DOHH2 (cell line): ENCODE results near the gene ZNF544.

ENCODE experiments used
- H3F3A ChIP-seq: fragments of 200-600 bp; sonication (generic), shearing (Covaris generic); 2 replicates; pipeline ENCODE4 v1.6.0; 2016; ENCODE audit warnings: antibody characterized with exemption, mild to moderate bottlenecking; ENCODE audit not compliant: control insufficient read depth, insufficient read depth
- H3K27ac ChIP-seq: fragments of 200-600 bp; sonication (generic); 2 replicates; pipeline ENCODE4 v1.5.1; 2014; ENCODE audit warnings: low read depth, mild to moderate bottlenecking, low read length, moderate library complexity
- H3K27me3 ChIP-seq: fragments of 200-600 bp; sonication (generic); 2 replicates; pipeline ENCODE4 v1.6.1; 2014; ENCODE audit warnings: mild to moderate bottlenecking, low read length, mixed read lengths; ENCODE audit not compliant: control insufficient read depth
- H3K36me3 ChIP-seq: fragments of 200-600 bp; sonication (generic); 2 replicates; pipeline ENCODE4 v1.6.1; 2014; ENCODE audit warnings: mild to moderate bottlenecking, low read length, moderate library complexity, mixed read lengths; ENCODE audit not compliant: control insufficient read depth
- H3K4me1 ChIP-seq: fragments of 200-600 bp; sonication (generic); 2 replicates; pipeline ENCODE4 v1.6.1; 2014; ENCODE audit warnings: mild to moderate bottlenecking, low read length, mixed read lengths; ENCODE audit not compliant: control insufficient read depth
- H3K4me2 ChIP-seq: fragments of 200-600 bp; sonication (generic); 2 replicates; pipeline ENCODE4 v1.6.0; 2014; ENCODE audit warnings: mild to moderate bottlenecking, low read length, moderate library complexity
- H3K4me3 ChIP-seq: fragments of 200-600 bp; sonication (generic); 2 replicates; pipeline ENCODE4 v1.5.1; 2014; ENCODE audit warnings: mild to moderate bottlenecking, low read length, mixed read lengths
- H3K79me2 ChIP-seq: fragments of 200-600 bp; sonication (generic); 2 replicates; pipeline ENCODE4 v1.6.1; 2014; ENCODE audit warnings: mild to moderate bottlenecking, low read length, mixed read lengths; ENCODE audit not compliant: control insufficient read depth
- H3K9me2 ChIP-seq: fragments of 200-600 bp; sonication (generic); replicated peaks from 2 replicates; pipeline ENCODE4 v1.6.1; 2014; ENCODE audit warnings: mild to moderate bottlenecking, low read length, mixed read lengths; ENCODE audit not compliant: control insufficient read depth
- H3K9me3 ChIP-seq: fragments of 200-600 bp; sonication (generic); 2 replicates; pipeline ENCODE4 v1.6.1; 2014; ENCODE audit warnings: antibody characterized with exemption, low read length, mixed read lengths; ENCODE audit not compliant: control insufficient read depth, insufficient read depth
- H4K20me1 ChIP-seq: fragments of 200-600 bp; sonication (generic); 2 replicates; pipeline ENCODE4 v1.6.0; 2014; ENCODE audit warnings: low read depth, mild to moderate bottlenecking, antibody characterized with exemption, low read length, moderate library complexity; ENCODE audit not compliant: control insufficient read depth, insufficient read depth
- CTCF ChIP-seq: fragments of 200-600 bp; sonication (generic); IDR thresholded peaks from one replicate; pipeline ENCODE4 v1.5.1; 2014; ENCODE audit warnings: antibody characterized with exemption, mild to moderate bottlenecking, low read depth, low read length; ENCODE audit not compliant: poor library complexity, severe bottlenecking
- EZH2phosphoT487 ChIP-seq: fragments of 200-600 bp; sonication (generic); IDR thresholded peaks from 2 replicates; pipeline ENCODE4 v1.6.1; 2017; ENCODE audit warnings: borderline replicate concordance, mild to moderate bottlenecking, antibody characterized with exemption, low read length, moderate library complexity, mixed read lengths

Gene ZNF544

GRCh38 chr19:58203814-58204475 is 24.8 kb upstream of the ZNF544 start:
- H3F3A ChIP-seq, result no peaks in the 10 kb centered on the region
- TF ChIP-seq EZH2phosphoT487, result no peak
- TF ChIP-seq CTCF, result no peak
- H3K79me2 ChIP-seq, result no peaks in the 10 kb centered on the region
- H3K4me1 ChIP-seq, result no peaks in the 10 kb centered on the region
- peaks cover 31% of the 10 kb centered on the region for H3K36me3 ChIP-seq
- H3K4me2 ChIP-seq, result no peak overlapping the region
- peaks cover 73% of the 10 kb centered on the region for H3K9me3 ChIP-seq
- no peaks in the 10 kb centered on the region for H3K27me3 ChIP-seq
- H3K4me3 ChIP-seq, result no peak overlapping the region
- H4K20me1 ChIP-seq, result no peaks in the 10 kb centered on the region
- H3K9me2 ChIP-seq, result no peaks in the 10 kb centered on the region
- no peak overlapping the region for H3K27ac ChIP-seq

- H3K36me3 ChIP-seq, result peaks cover 33% of the 10 kb centered on the region
- H3K27ac ChIP-seq, result no peak overlapping the region
- H3K4me1 ChIP-seq, result no peaks in the 10 kb centered on the region
- H4K20me1 ChIP-seq, result no peaks in the 10 kb centered on the region
- no peaks in the 10 kb centered on the region for H3K9me2 ChIP-seq
- peaks cover 71% of the 10 kb centered on the region for H3K9me3 ChIP-seq
- no peak overlapping the region for H3K4me2 ChIP-seq
- no peaks in the 10 kb centered on the region for H3F3A ChIP-seq
- H3K79me2 ChIP-seq, result no peaks in the 10 kb centered on the region
- H3K27me3 ChIP-seq, result no peaks in the 10 kb centered on the region
- H3K4me3 ChIP-seq, result no peak overlapping the region
- no peak for TF ChIP-seq EZH2phosphoT487
- TF ChIP-seq CTCF, result no peak
Observed at GRCh38 chr19:58204566-58204965, 24.1 kb upstream of the ZNF544 start.

- Histone ChIP-seq H3F3A (no peaks in the 10 kb centered on the region), H3K9me2 (no peaks in the 10 kb centered on the region), H3K79me2 (no peaks in the 10 kb centered on the region), H3K36me3 (peaks cover 69% of the 10 kb centered on the region), H3K4me2 (no peak overlapping the region), H3K4me3 (no peak overlapping the region), H3K27ac (no peak overlapping the region), H3K4me1 (no peaks in the 10 kb centered on the region), H3K9me3 (peaks cover 62% of the 10 kb centered on the region), H3K27me3 (no peaks in the 10 kb centered on the region), H4K20me1 (no peaks in the 10 kb centered on the region)
- TF ChIP-seq EZH2phosphoT487 (no peak), CTCF (no peak)
Observed at GRCh38 chr19:58209577-58209976, 19.1 kb upstream of the ZNF544 start.
